Stomach (tissue), 9 donors: ENCODE results near the gene CELF4. TPM values are rescaled to one million over a fixed set of nuclear protein-coding genes. Genes with fewer than 3 reads are reported as not detected.
A peak's percentile ranks its signal among the peaks of the same experiment; 100 is the strongest.

Source experiments
- DNase-seq, 2 donors: peaks; one replicate each; pipeline versions ENCODE4 v3.0.0 to v3.0.0-alpha.2; 2013 to 2019
- H3K27ac ChIP-seq, 5 donors: fragments of 200-600 bp in 4 of 5; sonication (generic) in 4 of 5; one replicate each; pipeline ENCODE4 v1.5.1; 2013 to 2019; ENCODE audit warnings: mild to moderate bottlenecking in 1 of 5, moderate library complexity in 1 of 5
- H3K27me3 ChIP-seq, 3 donors: fragments of 200-600 bp; sonication (generic); one replicate each; pipeline ENCODE4 v1.5.1; 2017 to 2019; ENCODE audit warnings: mixed run types in 1 of 3
- H3K36me3 ChIP-seq, 4 donors: fragments of 200-600 bp; sonication (generic); 1 replicate in 3 of 4; 2 replicates in 1 of 4; pipeline ENCODE4 v1.5.1; 2016 to 2019
- H3K4me1 ChIP-seq, 4 donors: fragments of 200-600 bp; sonication (generic); one replicate each; pipeline ENCODE4 v1.5.1; 2016 to 2019
- H3K4me3 ChIP-seq, 4 donors: fragments of 200-600 bp; sonication (generic) in 3 of 4; one replicate each; pipeline ENCODE4 v1.5.1; 2016 to 2019; ENCODE audit warnings: mild to moderate bottlenecking in 1 of 4
- H3K9me3 ChIP-seq, 4 donors: fragments of 200-600 bp; sonication (generic); one replicate each; pipeline ENCODE4 v1.5.1; 2016 to 2019
- EP300 ChIP-seq: sonication (generic); formaldehyde crosslinking; IDR thresholded peaks from one replicate; pipeline ENCODE4 v1.6.1; 2017; ENCODE audit warnings: antibody characterized with exemption
- POLR2A ChIP-seq, 4 donors: fragments of 450-650 bp; IDR thresholded peaks; one replicate each; pipeline ENCODE4 v1.6.1; 2016; ENCODE audit warnings: antibody characterized with exemption in 4 of 4, control low read depth in 2 of 4, mild to moderate bottlenecking in 1 of 4, moderate library complexity in 1 of 4
- POLR2AphosphoS5 ChIP-seq, 3 donors: sonication (generic); formaldehyde crosslinking; IDR thresholded peaks; one replicate each; pipeline ENCODE4 v1.6.1; 2016; ENCODE audit warnings: antibody characterized with exemption in 3 of 3
- WGBS, 5 donors: extraction: QIAGEN DNeasy Blood & Tissue Kit in 3 of 5; methylation state at CpG; one replicate each; pipeline versions ENCODE4 v1.1.5 to v1.1.7; 2013 to 2018; 5-methylcytosine and 5-hydroxymethylcytosine counted together
- intact Hi-C: fragments of 100-400 bp; cut with DNase I; formaldehyde crosslinking; loops from one replicate; pipeline ENCODE4 v1.15.1; 2023; ENCODE audit warnings: low total_unique reads
- polyA plus RNA-seq, 3 donors: library from polyadenylated mRNA; stranded (reverse); fragments of 200-250 nt; gene quantifications; one replicate each; pipeline ENCODE4 v1.2.3, GENCODE V29; 2013
- total RNA-seq, 5 donors: library from RNA; depleted of rRNA; stranded (reverse); fragments of >200 nt; gene quantifications; one replicate each; pipeline versions ENCODE4 v1.1.0 to v1.2.3, GENCODE V29; 2014 to 2016
- TF ChIP-seq, protein P1 (sequence below), 7 experiments: fragments of 450-650 bp in 4 of 7; fragments of 200-600 bp in 3 of 7; sonication (generic) in 3 of 7; IDR thresholded peaks; one replicate each; pipeline ENCODE4 v1.5.1; 2016 to 2019; ENCODE audit warnings: antibody characterized with exemption in 7 of 7, control low read depth in 2 of 7, mild to moderate bottlenecking in 1 of 7
- donor health status: healthy with polysubstance abuse.
- donor health status: Bipolar disorder and iron deficiency.
- donor health status: healthy.

Gene CELF4
- total and polyA plus RNA-seq, 8 donors, result 0.93 to 2.4 (median 1.8) TPM; not detected in 2

DNA sequence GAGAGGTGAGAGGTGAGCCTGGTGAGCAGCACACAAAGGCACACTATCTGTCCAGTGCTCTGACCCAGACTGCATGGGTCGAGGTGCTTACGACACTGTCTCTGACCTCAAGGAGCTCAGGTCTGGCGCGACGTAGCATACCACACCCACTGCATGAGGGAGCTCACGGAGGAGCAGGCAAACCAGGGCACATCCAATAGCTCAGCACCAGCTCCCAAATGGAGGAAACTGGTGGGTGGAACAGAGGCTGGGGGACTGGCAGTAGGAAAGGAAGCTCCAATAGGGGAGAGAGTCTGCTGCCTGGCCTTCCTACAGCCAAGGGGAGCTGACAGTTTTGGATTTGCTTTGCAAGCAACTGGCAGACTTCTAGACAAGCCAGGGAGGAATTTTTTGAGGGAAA is 36.3 kb downstream of the CELF4 start:
- DNase-seq, result no peak
- TF ChIP-seq EP300, result no peak
- no peak for TF ChIP-seq POLR2A (IDR thresholded peaks at IDR 0.05)
- TF ChIP-seq, protein P1, sequence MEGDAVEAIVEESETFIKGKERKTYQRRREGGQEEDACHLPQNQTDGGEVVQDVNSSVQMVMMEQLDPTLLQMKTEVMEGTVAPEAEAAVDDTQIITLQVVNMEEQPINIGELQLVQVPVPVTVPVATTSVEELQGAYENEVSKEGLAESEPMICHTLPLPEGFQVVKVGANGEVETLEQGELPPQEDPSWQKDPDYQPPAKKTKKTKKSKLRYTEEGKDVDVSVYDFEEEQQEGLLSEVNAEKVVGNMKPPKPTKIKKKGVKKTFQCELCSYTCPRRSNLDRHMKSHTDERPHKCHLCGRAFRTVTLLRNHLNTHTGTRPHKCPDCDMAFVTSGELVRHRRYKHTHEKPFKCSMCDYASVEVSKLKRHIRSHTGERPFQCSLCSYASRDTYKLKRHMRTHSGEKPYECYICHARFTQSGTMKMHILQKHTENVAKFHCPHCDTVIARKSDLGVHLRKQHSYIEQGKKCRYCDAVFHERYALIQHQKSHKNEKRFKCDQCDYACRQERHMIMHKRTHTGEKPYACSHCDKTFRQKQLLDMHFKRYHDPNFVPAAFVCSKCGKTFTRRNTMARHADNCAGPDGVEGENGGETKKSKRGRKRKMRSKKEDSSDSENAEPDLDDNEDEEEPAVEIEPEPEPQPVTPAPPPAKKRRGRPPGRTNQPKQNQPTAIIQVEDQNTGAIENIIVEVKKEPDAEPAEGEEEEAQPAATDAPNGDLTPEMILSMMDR (IDR thresholded peaks at IDR 0.05), result no peak
- no peak for TF ChIP-seq POLR2AphosphoS5 (IDR thresholded peaks at IDR 0.05)
- 70 to 83% (median 77%) methylated on average over 4 to 6 of the region's 6 CpGs for WGBS, 5 donors
- Histone ChIP-seq H3K9me3 (no peaks in the 10 kb centered on the region), H3K36me3 (no peaks in the 10 kb centered on the region), H3K27ac (no peak overlapping the region), H3K4me1 (peaks cover 0 to 8% (median 2%) of the 10 kb centered on the region in 4 donors), H3K4me3 (no peak overlapping the region), H3K27me3 (peaks cover 11 to 96% (median 25%) of the 10 kb centered on the region in 3 donors)
- intact Hi-C loops, result no loop called here

DNA sequence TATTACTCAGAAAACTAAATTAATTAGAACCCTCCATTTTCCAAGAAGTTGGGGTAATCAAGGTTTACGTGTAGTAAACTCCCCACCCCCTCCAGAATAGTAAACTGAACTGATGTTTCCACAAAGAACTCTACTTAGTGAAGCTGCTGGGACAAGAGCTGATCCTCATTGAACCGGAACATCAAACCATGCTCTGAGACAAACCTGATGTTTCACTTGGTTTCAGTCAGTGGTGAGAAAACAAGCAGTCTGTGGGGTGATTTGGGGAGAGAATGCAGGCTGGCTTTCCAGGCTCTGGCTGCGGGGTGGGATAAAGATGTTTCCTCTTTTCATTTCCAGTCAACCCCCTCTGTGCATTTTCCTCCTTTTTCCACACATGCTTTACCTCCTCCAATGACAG is 38.2 kb downstream of the CELF4 start:
- TF ChIP-seq, protein P1 (IDR thresholded peaks at IDR 0.05), result no peak
- TF ChIP-seq POLR2A (IDR thresholded peaks at IDR 0.05) (no peak), EP300 (no peak), POLR2AphosphoS5 (IDR thresholded peaks at IDR 0.05) (no peak)
- 79 to 84% (median 82%) methylated on average over 3 of the region's 3 CpGs for WGBS, 5 donors
- Histone ChIP-seq H3K4me3 (no peak overlapping the region), H3K27me3 (peaks cover 14 to 96% (median 39%) of the 10 kb centered on the region in 3 donors), H3K36me3 (no peaks in the 10 kb centered on the region), H3K4me1 (peaks cover 0 to 12% (median 2%) of the 10 kb centered on the region in 4 donors), H3K9me3 (no peaks in the 10 kb centered on the region), H3K27ac (no peak overlapping the region)
- DNase-seq, result no peak
- intact Hi-C loops, result no loop called here

- Histone ChIP-seq H3K27me3 (peaks cover 14 to 82% (median 38%) of the 10 kb centered on the region in 3 donors), H3K27ac (no peak overlapping the region), H3K36me3 (no peaks in the 10 kb centered on the region), H3K4me1 (peaks cover 0 to 12% (median 2%) of the 10 kb centered on the region in 4 donors), H3K4me3 (no peak overlapping the region), H3K9me3 (no peaks in the 10 kb centered on the region)
- TF ChIP-seq POLR2AphosphoS5 (IDR thresholded peaks at IDR 0.05) (no peak), EP300 (no peak), POLR2A (IDR thresholded peaks at IDR 0.05) (no peak)
- TF ChIP-seq, protein P1 (IDR thresholded peaks at IDR 0.05), result no peak
- 23 to 58% (median 31%) methylated on average over 6 to 8 of the region's 8 CpGs for WGBS, 5 donors
- DNase-seq, result no peak
- intact Hi-C loops, result no loop called here
Measured at GRCh38 chr18:37525262-37525585, 40.4 kb downstream of the CELF4 start.

GRCh38 chr18:37524498-37525261 is 40.9 kb downstream of the CELF4 start:
- peaks cover 14 to 76% (median 32%) of the 10 kb centered on the region in 3 donors for H3K27me3 ChIP-seq
- DNase-seq, result peak in 1 of 2 donors; percentile 43
- intact Hi-C loops, result no loop called here
- no peak for TF ChIP-seq POLR2A (IDR thresholded peaks at IDR 0.05)
- no peak for TF ChIP-seq POLR2AphosphoS5 (IDR thresholded peaks at IDR 0.05)
- no peak for TF ChIP-seq EP300
- TF ChIP-seq, protein P1 (IDR thresholded peaks at IDR 0.05), result no peak
- no peak overlapping the region for H3K27ac ChIP-seq
- peaks cover 0 to 12% (median 2%) of the 10 kb centered on the region in 4 donors for H3K4me1 ChIP-seq
- H3K4me3 ChIP-seq, result peak overlapping the region in 1 of 4 donors; percentile 19
- no peaks in the 10 kb centered on the region for H3K36me3 ChIP-seq
- 6 to 16% (median 8%) methylated on average over 41 to 63 of the region's 63 CpGs for WGBS, 5 donors
- H3K9me3 ChIP-seq, result no peaks in the 10 kb centered on the region
